Fibroblast of skin of scalp (primary cell): ENCODE data around the gene PAM.
A peak's percentile ranks its signal among the peaks of the same experiment; 100 is the strongest.
"Not testable (repeated sequence)": the region's sequence is repeated elsewhere in the genome, so short reads cannot be mapped to it uniquely, and the experiment has no call there.

Experiments used
- DNase-seq: peaks from one replicate; pipeline ENCODE4 v3.0.0-alpha.2; 2013

PAM gene

DNA sequence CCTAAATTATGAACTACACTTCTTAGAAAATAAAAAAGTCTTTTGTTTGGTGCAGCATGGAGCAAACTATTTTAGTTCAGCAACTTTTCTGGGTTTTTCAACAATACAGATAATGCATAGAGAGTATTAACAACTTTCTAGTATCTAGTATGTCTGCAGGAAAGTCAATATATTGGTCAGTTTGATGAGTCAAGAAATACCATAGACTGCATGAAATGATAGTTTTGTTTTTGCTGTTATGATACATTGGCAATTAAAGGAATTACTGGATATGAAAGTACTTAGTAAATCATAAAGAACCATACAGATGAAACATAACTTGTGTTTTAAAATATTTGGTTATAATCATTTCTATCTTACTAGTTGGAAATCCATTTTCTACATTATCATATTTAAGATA, 191.3 kb downstream of the PAM start:
- no peak for DNase-seq

DNA sequence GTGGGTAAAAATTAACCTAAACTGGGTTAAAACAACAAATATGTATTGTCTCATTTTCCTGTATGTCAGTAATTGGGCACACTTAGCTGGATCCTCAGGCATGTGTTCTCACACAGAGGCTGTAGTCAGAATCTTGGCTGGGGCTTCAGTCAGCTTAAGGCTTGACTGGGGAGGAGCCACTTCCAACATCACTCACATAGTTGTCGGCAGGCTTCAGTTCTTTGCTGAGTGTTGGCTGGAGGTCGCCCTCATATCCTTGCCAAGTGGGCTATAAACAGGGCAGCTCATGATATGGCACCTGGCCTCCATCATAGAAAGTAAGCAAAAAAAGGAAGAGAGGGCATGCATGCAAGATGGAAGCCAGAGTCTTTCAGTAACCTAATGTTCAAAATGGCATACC, 191.9 kb downstream of the PAM start:
- DNase-seq = no peak

DNA sequence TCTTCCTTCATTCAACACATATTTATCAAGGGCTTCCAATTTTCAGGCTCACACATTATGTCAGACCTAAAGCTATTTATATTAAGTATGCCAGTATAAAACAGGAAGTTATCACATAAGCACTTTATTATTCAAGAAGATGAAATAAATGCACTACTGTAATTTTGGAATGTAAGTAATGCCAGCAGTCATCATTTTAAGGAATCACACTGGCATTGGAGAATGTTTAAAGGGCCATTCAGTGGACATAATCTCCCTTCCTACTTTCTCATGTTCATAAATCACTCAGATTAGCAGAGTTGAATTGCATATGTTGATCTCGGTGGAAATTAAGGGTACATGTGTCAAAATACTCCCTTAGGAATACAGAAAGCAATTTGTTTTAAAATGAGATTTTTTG, 200.4 kb downstream of the PAM start:
- peak; percentile 32 for DNase-seq

DNA sequence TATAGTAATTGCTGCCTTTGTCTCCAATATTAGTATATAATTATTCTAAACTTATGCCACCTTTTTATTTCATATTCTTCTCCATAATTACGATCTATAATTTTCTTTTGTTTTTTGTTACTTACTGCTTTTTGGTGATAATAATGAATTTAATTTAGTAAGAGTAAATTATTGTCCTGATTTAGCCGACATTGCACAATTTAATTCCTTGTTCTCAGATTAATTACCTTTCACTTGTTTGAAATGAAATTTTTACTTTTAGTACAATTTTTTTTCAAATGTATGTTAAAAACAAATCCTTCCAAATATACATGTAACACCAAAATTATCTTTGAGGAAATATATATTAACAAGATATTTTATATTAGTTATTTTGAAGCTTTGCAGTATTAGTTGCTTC, 201.5 kb downstream of the PAM start:
- DNase-seq = no peak

DNA sequence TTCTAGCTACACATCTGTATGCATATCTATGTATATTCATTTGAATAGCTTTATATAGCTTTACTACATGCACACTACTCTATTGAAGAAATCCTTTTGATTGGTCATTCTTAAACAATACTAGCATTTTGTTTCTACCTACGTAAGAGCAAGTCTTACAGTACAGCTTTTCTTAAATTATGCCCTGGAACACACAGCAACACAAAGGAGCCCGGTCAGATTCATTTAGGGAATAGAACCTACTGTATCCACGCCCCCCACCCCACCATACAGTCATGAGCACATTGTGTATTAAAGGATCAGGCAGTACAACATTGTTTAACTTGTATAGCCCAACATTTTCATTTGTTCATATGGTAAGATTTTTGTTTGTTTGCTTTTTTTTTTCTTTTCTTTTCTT, 202.0 kb downstream of the PAM start:
- DNase-seq = no peak

DNA sequence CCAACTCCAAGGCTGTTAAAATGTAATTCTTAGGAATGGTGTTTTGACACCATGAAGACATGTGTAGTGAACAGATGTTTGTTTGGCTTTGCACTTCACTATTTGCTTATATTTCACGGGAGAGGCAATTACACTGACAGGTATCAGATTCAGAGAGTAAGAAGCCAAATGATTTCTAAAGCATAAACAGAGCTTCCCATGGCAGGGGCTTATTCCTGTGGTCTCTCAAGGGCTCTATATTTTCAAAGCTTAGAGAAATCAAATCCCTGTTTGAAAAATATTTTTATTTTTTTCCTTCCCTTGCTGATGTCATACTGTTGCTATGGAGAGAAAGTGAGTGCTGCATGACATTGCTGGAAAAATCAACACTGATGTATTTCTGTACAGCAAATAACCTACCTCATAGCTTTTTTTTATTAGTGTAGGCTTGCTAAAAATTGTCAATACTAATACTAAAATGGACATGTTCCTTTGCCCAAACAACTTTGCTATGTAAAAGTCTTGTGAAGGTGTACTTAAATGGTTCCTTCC, 203.4 kb downstream of the PAM start:
- peak; percentile 38 for DNase-seq

DNA sequence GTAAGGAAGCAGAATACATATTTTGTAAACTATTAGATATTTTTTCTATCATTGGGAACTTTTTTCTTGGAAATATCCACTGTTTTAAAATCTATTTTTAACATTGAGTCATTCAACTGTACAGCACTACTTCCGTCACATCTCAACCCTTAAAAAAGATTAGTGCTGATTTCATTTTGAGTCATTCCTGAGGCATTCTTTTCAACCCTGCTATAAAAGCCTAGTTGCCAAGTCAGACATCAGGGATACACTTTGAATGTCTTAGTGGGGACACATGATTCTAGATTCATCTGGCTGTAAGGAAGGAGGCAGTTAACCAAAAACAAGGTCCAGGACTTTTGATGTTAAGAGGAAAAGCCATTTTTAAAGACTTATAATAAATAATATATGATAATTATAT, 203.9 kb downstream of the PAM start:
- peak; percentile 90 for DNase-seq

DNA sequence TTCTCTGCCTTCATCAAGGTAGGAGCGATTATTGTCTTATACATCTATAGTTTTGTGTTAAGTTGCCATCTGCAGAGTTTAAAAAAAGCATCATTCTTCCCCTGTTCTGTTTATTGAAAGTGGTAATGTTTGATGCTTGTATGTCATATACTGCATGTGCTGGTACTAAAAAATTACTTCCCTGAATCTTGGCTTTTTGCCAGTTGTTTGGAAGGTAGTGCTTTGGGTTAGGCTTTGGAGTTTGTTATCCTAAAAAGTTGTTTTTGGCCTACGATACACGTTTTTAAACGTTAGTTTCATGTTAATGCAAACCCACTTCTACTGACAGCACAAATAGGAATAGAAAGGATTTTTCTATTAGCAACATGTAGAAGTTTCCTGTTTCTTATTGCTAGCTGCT, 206.6 kb downstream of the PAM start:
- no peak for DNase-seq

DNA sequence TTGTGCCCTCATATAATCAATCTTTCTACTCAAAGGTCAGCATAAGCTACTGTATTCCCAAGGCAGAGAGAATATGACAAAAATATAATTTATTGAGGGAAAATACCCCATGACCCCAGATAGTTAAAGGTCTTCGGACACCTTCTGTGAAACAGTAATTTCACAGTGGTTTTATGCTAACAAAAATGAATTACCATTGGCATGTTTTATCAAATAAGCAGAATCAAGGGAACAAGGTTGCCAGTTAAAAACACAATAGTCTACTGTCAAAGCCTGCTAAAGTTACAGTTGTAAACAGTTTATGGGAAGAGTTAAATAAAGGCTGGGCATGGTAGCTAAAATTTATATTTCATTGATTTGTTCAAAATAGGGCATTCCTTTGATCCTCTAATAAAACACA, 210.5 kb downstream of the PAM start:
- no peak for DNase-seq

DNA sequence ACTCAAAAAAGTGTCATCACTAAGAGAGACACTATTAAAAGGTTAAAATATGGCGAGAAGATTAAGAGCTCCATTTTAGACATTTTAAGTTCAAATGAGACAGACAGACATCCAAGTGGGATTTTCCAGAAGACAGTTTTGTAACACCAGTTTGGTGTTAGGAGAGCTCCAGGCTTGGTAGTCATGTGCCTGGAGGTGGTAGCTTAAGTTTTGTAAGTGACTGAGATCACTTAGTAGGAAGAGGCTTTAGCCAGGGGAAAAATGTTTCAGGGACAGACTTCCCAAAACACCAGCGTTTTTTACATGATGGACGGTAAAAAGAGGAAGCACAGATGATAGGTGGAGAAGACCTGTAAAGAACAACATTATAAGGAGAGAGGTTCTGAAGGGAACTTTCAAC, 214.5 kb downstream of the PAM start:
- DNase-seq = no peak

DNA sequence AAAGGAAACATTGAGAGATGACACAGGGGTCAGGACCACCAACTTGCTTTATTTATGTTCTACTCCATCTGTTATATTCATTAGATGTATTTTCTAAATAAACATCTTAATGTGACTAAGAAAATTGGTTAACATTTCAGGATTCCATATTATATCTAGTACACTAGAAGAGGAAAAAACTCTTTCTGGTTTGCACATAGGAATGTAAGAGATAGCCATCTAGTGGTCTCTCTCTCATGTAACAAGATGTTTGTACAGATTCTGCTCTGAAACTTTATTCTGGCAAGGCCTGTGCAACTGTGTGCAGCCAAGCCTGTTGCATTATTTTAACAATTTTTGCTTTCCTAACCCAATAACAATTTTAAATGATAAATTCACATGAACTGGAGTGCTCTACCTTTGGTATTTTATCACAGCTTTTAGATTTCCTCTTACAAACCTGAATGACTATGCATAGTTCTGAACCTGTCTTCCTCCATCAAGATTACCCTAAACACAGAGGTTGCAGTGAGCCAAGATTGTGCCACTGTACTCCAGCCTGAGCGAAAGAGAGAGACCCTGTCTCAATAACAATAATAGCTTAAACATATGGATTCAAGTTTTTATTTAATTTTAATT, 216.7 kb downstream of the PAM start:
- peak; percentile 51 for DNase-seq

DNA sequence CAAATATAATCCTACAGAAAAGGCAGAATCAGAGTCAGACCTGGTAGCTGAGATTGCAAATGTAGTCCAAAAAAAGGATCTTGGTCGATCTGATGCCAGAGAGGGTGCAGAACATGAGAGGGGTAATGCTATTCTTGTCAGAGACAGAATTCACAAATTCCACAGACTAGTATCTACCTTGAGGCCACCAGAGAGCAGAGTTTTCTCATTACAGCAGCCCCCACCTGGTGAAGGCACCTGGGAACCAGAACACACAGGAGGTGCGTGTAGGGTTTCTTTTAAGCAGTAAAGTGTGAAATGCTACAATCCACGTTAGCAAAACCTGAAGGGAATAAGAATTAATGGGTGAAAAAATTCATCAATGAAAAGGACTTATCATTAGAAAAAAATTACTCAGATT, 219.1 kb downstream of the PAM start:
- DNase-seq = no peak

DNA sequence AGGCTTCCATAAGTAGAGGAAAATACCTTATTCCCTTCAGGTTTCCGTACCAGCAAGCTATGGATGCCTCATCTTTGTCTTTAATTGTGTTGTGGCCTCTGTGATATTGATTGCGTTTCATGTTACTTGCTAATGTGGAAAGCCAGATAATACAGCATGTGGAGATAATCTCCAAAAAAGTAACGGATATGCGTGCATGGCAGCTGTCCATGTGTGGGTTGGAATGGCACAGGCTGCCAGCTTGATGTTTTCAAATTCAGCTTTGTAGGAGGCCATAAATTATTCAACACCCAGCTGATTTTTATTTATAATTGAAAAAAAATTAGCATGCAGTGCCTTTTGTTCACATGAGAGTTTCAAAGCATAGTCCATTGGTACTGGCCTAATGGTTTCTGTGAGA, 219.9 kb downstream of the PAM start:
- no peak for DNase-seq

DNA sequence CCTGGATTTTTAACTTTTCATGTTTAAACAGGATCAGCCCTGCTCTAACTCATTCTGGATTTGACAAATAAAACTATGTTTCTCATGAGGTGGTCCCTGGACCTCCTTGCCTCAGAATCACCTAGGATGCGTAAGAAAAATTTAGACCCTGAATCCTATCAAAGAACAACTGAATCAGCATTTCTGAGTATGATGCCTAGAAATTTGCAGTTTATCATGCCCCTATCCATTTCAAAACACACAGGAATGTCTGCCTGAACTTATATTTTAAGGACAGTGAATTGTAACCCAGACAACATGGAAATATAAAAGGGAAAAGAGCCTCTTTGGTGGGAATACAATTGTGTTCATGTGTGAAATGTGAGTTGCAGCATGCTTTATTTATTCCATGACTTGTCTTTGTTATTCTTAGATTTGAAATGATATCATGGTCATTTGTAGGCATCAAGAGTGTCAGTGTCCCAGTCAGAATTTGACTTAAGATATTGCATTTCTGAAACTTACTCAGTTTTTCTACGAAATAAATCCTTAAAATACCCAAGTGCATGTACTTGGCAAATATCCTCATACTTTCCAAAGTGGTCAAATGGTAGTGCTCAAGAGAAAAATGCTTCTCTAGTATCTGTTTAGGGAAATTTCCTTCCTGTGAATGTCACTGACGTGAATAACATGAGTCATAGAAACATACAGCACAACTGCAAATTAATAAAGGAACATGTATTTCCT, 220.5 kb downstream of the PAM start:
- DNase-seq = peak; percentile 47

DNA sequence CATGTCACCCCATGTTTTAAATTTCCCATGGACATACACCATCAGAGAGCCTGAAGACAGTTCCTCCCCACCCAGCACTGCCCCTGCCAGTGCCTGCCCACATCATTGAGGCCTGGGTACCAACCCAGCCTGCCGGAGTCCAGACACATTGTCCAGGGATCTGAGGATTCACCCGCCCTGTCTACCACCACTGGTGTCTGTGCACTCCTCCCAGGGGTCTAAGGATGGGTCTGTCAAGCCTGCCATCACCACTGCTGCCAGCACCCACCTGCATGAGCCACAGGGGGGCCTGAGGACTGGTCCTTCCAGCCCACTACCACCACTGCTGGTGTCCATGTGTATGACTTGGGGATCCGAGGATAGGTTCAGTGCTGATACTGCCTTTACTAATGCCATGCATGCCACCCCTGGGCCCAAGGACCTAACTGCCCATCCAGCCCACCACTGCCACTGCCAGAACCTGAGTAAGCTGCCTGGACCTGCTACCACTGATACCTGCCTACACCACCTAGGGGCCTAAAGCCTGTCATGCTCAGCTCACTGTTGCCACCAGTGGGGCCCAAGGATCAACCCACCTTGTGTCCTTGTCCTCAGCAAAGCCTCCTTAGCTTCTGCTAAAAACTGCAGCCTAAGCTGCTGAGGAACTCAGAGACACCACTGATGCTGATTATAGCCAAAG, 227.0 kb downstream of the PAM start:
- no peak for DNase-seq

DNA sequence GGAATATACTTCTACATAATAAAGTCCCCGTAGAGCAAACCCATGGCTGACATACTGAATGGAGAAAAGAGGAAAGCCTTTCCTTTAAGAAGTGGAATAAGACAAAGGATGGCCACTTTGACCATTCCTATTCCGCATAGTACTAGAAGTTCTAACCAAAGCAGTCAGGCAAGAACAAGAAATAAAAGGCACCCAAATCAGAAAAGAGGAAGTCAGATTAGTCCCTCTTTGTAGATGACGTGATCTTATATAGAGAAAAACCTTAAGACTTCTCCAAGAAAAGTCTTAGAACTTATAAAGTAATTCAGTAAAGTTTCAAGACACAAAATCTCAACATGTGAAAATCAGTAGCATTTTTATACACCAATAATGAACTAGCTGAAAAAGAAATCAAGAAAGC, 231.0 kb downstream of the PAM start:
- no peak for DNase-seq

DNA sequence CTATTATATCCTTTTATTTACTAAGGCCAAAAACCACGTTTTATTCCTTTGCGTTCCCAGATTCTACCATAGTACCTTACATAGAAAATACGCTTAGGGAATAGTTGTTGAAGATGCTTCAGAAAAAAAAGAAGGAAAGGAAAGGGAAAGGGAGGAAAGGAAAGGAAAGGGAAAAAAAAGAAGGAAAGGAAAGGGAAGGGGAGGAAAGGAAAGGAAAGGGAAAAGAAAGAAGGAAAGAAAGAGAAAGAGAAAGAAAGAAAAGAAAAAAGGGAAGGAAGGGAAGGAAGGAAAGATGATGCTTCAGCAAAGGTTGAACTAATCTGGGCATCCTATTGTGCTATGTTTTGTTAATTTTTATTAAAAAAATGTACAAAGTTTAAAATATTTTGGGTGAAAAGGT, 233.4 kb downstream of the PAM start:
- DNase-seq = no peak

DNA sequence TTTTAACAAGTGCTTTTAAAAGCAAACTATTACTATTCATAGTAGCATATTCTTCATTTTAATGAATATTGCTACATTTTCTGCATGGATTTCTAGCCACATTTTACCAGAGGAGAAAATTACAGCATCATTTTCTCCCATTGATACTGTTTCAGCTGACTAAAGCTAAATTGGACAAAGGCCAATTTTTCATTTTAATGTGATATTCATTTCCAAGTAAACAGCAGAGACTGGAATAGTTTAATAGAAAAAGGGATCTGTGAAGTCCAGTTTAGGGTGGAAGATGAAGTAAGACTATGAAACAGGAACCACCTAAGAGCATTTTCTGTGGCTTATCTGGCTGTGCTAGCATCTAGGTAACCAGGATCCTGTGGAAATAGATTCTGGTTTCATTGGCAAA, 236.7 kb downstream of the PAM start:
- DNase-seq = no peak

DNA sequence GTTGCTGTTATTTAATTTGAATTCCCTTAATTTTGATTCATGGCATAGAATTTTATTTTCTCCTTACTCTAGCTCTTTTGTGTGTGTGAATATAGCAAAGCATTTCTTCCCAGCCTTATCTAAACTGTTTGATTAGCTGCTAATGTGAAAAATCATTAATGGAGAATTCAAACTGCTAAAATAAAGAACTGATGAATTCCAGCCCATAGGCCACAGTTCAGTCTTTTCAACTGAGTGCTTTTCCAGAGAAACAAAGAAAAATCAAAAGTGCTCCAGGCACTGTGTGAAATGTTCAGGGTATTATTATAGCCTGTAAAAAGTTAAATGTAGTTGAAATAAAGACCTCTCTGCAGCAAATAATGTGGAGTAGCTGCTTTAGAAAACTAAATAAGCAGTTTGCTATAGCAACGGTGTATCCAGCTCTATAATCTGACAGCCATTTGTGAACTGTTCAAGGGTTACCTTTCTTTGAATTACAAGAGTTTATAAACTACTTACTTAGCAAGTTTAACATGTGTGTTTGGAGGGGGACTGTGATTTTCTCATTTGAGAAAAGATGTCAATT, 241.0 kb downstream of the PAM start:
- DNase-seq = no peak

DNA sequence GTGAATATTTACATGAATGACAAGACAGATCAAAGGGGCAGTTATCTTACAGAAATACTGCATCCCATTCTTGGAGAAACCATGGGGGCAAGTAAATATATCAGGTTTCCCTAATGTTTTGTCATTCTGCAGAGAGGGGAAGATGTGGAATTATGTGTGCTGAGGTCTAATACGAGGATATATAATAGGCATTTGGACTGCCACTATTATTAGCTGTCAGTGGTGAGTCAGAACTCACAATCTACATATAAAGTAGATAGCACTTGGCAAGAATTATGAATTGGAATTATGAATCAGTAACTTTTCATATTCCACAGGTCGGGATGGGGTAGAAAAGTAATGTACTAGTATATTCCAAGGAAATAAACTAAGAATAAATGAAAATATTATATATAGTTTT, 243.1 kb downstream of the PAM start:
- DNase-seq = peak; percentile 10

DNA sequence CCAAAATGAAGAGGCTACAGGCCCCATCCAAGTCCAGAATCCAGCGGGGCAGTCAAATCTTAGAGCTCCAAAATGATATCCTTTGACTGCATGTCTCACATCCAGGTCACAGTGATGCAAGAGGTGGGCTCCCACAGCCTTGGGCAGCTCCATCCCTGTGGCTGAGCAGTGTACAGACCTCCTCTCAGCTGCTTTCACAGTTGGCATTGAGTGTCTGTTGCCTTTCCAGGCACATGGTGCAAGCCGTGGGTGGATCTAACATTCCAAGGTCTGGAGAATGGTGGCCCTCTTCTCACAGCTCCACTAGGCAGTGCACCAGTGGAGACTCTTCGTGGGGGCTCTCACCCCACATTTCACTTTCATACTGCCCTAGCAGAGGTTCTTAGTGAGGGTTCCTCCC, 244.1 kb downstream of the PAM start:
- no peak for DNase-seq

DNA sequence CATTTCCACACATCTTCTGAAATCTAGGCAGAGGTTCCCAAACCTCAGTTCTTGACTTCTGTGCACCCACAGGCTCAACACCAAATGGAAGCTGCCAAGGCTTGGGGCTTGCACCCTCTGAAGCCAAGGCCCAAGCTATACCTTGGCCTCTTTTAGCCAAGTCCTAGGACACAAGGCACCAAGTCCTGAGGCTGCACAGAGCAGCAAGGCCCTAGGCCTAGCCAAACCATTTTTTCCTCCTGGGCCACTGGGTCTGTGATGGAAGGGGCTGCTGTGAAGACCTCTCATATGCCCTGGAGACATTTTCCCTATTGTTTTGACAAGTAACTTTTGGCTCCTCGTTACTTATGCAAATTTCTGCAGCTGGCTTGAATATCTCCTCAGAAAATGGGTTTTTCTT, 244.5 kb downstream of the PAM start:
- not testable (repeated sequence) for DNase-seq

DNA sequence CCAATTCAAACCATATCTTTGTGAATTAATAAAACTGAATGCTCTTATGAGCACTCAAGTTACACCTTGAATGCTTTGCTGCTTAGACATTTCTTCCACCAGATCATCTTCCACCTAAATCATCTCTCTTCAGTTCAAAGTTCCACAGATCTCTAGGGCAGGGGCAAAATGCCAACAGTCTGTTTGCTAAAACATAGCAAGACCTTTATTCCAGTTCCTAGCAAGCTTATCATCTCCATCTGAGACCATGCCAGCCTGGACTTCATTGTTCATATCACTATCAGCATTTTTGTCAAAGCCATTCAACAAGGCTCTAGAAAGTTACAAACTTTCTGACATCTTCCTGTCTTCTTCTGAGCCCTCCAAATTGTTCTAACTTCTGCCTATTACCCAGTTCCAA, 245.0 kb downstream of the PAM start:
- no peak for DNase-seq

DNA sequence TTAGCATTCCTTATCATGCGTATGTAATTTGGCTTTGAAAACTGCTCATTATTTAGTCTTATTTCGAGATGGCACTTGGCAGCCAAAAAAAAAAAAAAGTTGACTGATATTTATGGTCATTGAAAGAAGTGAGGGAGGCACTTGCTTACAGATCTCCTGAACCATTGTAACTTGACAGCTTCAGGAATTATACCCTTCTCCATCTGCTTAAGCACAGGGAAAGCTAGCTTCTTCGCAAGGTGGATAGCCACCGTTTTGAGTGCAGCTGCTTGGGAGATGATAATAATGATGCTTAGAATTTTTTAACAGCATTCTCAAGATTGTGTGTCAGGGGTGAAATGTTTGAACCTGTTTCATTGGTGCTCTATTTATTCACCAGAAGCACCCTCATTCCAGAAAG, 248.8 kb downstream of the PAM start:
- no peak for DNase-seq
